ENCODE data around the gene PPARD.

- no peak for TF ChIP-seq ZNF384 (IDR thresholded peaks at IDR 0.05)
- no peak for TF ChIP-seq BHLHE40 (IDR thresholded peaks at IDR 0.05; ENCODE audit: borderline replicate concordance)
- no peak for TF ChIP-seq ELF4 (IDR thresholded peaks at IDR 0.05)
- no peak for TF ChIP-seq SP1 (IDR thresholded peaks at IDR 0.05)
- TF ChIP-seq SUZ12 (IDR thresholded peaks at IDR 0.05): no peak
- no peak for TF ChIP-seq NFRKB (IDR thresholded peaks at IDR 0.05)
- no peak for TF ChIP-seq PKNOX1 (IDR thresholded peaks at IDR 0.05)
- no peak for TF ChIP-seq CTBP1 (IDR thresholded peaks at IDR 0.05; ENCODE audit: borderline replicate concordance)
- TF ChIP-seq L3MBTL2 (conservative IDR thresholded peaks at IDR 0.05): no peak
Measured at GRCh38 chr6:35465646-35466045, 123.3 kb downstream of the PPARD start.
